Body of pancreas (tissue), 4 donors: ENCODE measurements around the gene LYRM1. TPM values are rescaled to one million over a fixed set of nuclear protein-coding genes. Genes with fewer than 3 reads are reported as not detected.

ENCODE experiments used
- ATAC-seq: fragments of 150-250 bp; one replicate; pipeline ENCODE4 v1.9.1; 2016
- DNase-seq, 4 donors: peaks; one replicate each; pipeline ENCODE4 v3.0.0-alpha.2; 2019
- H3K27ac ChIP-seq, 4 donors: fragments of 200-600 bp; sonication (generic); 1 replicate in 3 of 4; 2 replicates in 1 of 4; pipeline versions ENCODE4 v1.5.1 to v1.6.1; 2016 to 2019; ENCODE audit warnings: mild to moderate bottlenecking in 1 of 4, mixed read lengths in 1 of 4, moderate library complexity in 1 of 4
- H3K27me3 ChIP-seq, 2 donors: fragments of 200-600 bp; sonication (generic); one replicate each; pipeline ENCODE4 v1.6.0; 2016; ENCODE audit warnings: mild to moderate bottlenecking in 1 of 2
- H3K36me3 ChIP-seq, 2 donors: fragments of 200-600 bp; sonication (generic); replicated peaks in 1 of 2; 2 replicates each; pipeline ENCODE4 v1.5.1; 2016; ENCODE audit warnings: low read depth in 2 of 2; ENCODE audit not compliant: insufficient read depth in 1 of 2
- H3K4me1 ChIP-seq: fragments of 200-600 bp; sonication (generic); one replicate; pipeline ENCODE4 v1.6.0; 2016
- H3K4me3 ChIP-seq, 2 donors: fragments of 200-600 bp; sonication (generic); 1 replicate in 1 of 2; 2 replicates in 1 of 2; pipeline ENCODE4 v1.5.1; 2016 to 2019
- H3K9me3 ChIP-seq, 3 donors: fragments of 200-600 bp; sonication (generic); 1 replicate in 2 of 3; 2 replicates in 1 of 3; pipeline ENCODE4 v1.5.1; 2016
- CTCF ChIP-seq, 7 experiments: fragments of 450-650 bp in 4 of 7; fragments of 200-600 bp in 3 of 7; sonication (generic) in 3 of 7; IDR thresholded peaks; one replicate each; pipeline ENCODE4 v1.5.1; 2016 to 2019; ENCODE audit warnings: antibody characterized with exemption in 7 of 7
- POLR2A ChIP-seq, 3 donors: fragments of 450-650 bp; IDR thresholded peaks; one replicate each; pipeline ENCODE4 v1.6.1; 2016; ENCODE audit warnings: antibody characterized with exemption in 3 of 3, mild to moderate bottlenecking in 2 of 3
- whole genome bisulfite sequencing, 2 donors: methylation state at CpG; one replicate each; pipeline ENCODE4 v1.1.5; 2017; 5-methylcytosine and 5-hydroxymethylcytosine counted together
- intact Hi-C: fragments of 100-400 bp; cut with DNase I; formaldehyde crosslinking; loops from one replicate; pipeline ENCODE4 v1.15.1; 2023
- total RNA-seq, 2 donors: library from RNA; depleted of rRNA; stranded (reverse); fragments of >200 nt; gene quantifications; one replicate each; pipeline ENCODE4 v1.1.0, GENCODE V29; 2016

LYRM1 gene
- total RNA-seq, 2 donors from 2014 or later: 13.5 to 18.9 TPM

- no peak for TF ChIP-seq POLR2A (IDR thresholded peaks at IDR 0.05)
- TF ChIP-seq CTCF (IDR thresholded peaks at IDR 0.05): no peak
- H3K27ac ChIP-seq: peak overlapping the region in 3 of 4 donors; percentile 6 to 49 (median 43)
- H3K4me3 ChIP-seq: no peak overlapping the region
- no peaks in the 10 kb centered on the region for H3K27me3 ChIP-seq
- no peaks in the 10 kb centered on the region for H3K9me3 ChIP-seq
- intact Hi-C loops: no loop called here
- DNase-seq (peak; percentile 80 to 90 (median 86)), ATAC-seq (peak; percentile 83)
- no peaks in the 10 kb centered on the region for H3K36me3 ChIP-seq
- WGBS, 2 donors: 0 to 10% methylated on average over 2 to 3 of the region's 3 CpGs
- H3K4me1 ChIP-seq: peaks cover 69% of the 10 kb centered on the region
These were observed 31.7 kb upstream of the LYRM1 start for GRCh38 chr16:20868890-20869289.

- Histone ChIP-seq H3K4me3 (no peak overlapping the region), H3K4me1 (peaks cover 69% of the 10 kb centered on the region), H3K36me3 (no peaks in the 10 kb centered on the region), H3K27me3 (no peaks in the 10 kb centered on the region), H3K9me3 (no peaks in the 10 kb centered on the region), H3K27ac (peak overlapping the region in 1 of 4 donors; percentile 15)
- TF ChIP-seq CTCF (IDR thresholded peaks at IDR 0.05): no peak
- TF ChIP-seq POLR2A (IDR thresholded peaks at IDR 0.05): no peak
- WGBS, 2 donors: 76 to 87% methylated on average over 2 of the region's 2 CpGs
- intact Hi-C loops: no loop called here
- no peak for DNase-seq
- ATAC-seq: no peak
These were observed 30.3 kb upstream of the LYRM1 start for GRCh38 chr16:20870122-20870820.

- DNase-seq (no peak), ATAC-seq (no peak)
- no peak for TF ChIP-seq CTCF (IDR thresholded peaks at IDR 0.05)
- no peak overlapping the region for H3K4me3 ChIP-seq
- peaks cover 59% of the 10 kb centered on the region for H3K4me1 ChIP-seq
- H3K27ac ChIP-seq: no peak overlapping the region
- H3K36me3 ChIP-seq: no peaks in the 10 kb centered on the region
- H3K27me3 ChIP-seq: no peaks in the 10 kb centered on the region
- H3K9me3 ChIP-seq: no peaks in the 10 kb centered on the region
- intact Hi-C loops: no loop called here
- 42 to 64% methylated on average over 2 of the region's 2 CpGs for WGBS, 2 donors
These were observed 29.3 kb upstream of the LYRM1 start for GRCh38 chr16:20871258-20871657.

- WGBS, 2 donors: 69 to 79% methylated on average over 9 of the region's 9 CpGs
- no peak overlapping the region for H3K4me3 ChIP-seq
- no peaks in the 10 kb centered on the region for H3K9me3 ChIP-seq
- TF ChIP-seq CTCF (IDR thresholded peaks at IDR 0.05) (no peak), POLR2A (IDR thresholded peaks at IDR 0.05) (no peak)
- H3K36me3 ChIP-seq: no peaks in the 10 kb centered on the region
- peaks cover 50% of the 10 kb centered on the region for H3K4me1 ChIP-seq
- intact Hi-C loops: no loop called here
- no peak overlapping the region for H3K27ac ChIP-seq
- no peaks in the 10 kb centered on the region for H3K27me3 ChIP-seq
- no peak for ATAC-seq
- no peak for DNase-seq
These were observed 28.4 kb upstream of the LYRM1 start for GRCh38 chr16:20871941-20872815.
